ENCODE results near the gene PMS1. TPM values are rescaled to one million over a fixed set of nuclear protein-coding genes. Genes with fewer than 3 reads are reported as not detected.

The PMS1 gene
- total and polyA plus RNA-seq, 4 donors = 28.9 to 61.0 (median 30.9) TPM

- Histone ChIP-seq H3K27me3 (ENCODE audit: control insufficient read depth, insufficient read depth, low read length) (no peaks in the 10 kb centered on the region), H3K36me3 (ENCODE audit: control insufficient read depth, insufficient read depth, low read length) (peaks cover 10% of the 10 kb centered on the region), H3K9me3 (ENCODE audit: control insufficient read depth, insufficient read depth, low read length) (no peaks in the 10 kb centered on the region), H3K27ac (ENCODE audit: low read depth, low read length) (no peak overlapping the region), H3K4me3 (ENCODE audit: low read depth, low read length) (no peak overlapping the region), H3K4me1 (ENCODE audit: control insufficient read depth, insufficient read depth, low read length) (no peaks in the 10 kb centered on the region)
- no CpG with 5 or more reads among the region's 3 CpGs for WGBS (ENCODE audit: insufficient coverage)
- DNase-seq (ENCODE audit: low read depth in 4 of 6, low spot score in 6 of 6) = no peak
Measured at GRCh38 chr2:189854940-189855339, 70.7 kb downstream of the PMS1 start.

- Histone ChIP-seq H3K9me3 (ENCODE audit: control insufficient read depth, insufficient read depth, low read length) (no peaks in the 10 kb centered on the region), H3K27me3 (ENCODE audit: control insufficient read depth, insufficient read depth, low read length) (no peaks in the 10 kb centered on the region), H3K27ac (ENCODE audit: low read depth, low read length) (no peak overlapping the region), H3K36me3 (ENCODE audit: control insufficient read depth, insufficient read depth, low read length) (peaks cover 6% of the 10 kb centered on the region), H3K4me1 (ENCODE audit: control insufficient read depth, insufficient read depth, low read length) (no peaks in the 10 kb centered on the region), H3K4me3 (ENCODE audit: low read depth, low read length) (no peak overlapping the region)
- WGBS (ENCODE audit: insufficient coverage) = no CpG with 5 or more reads among the region's 1 CpG
- DNase-seq (ENCODE audit: low read depth in 4 of 6, low spot score in 6 of 6) = no peak
Measured at GRCh38 chr2:189858291-189858690, 74.0 kb downstream of the PMS1 start.

- H3K27ac ChIP-seq (ENCODE audit: low read depth, low read length) = no peak overlapping the region
- no peaks in the 10 kb centered on the region for H3K27me3 ChIP-seq (ENCODE audit: control insufficient read depth, insufficient read depth, low read length)
- DNase-seq (ENCODE audit: low read depth in 4 of 6, low spot score in 6 of 6) = no peak
- H3K4me3 ChIP-seq (ENCODE audit: low read depth, low read length) = no peak overlapping the region
- no peaks in the 10 kb centered on the region for H3K4me1 ChIP-seq (ENCODE audit: control insufficient read depth, insufficient read depth, low read length)
- H3K36me3 ChIP-seq (ENCODE audit: control insufficient read depth, insufficient read depth, low read length) = peaks cover 2% of the 10 kb centered on the region
- no peaks in the 10 kb centered on the region for H3K9me3 ChIP-seq (ENCODE audit: control insufficient read depth, insufficient read depth, low read length)
Measured at GRCh38 chr2:189860161-189860560, 75.9 kb downstream of the PMS1 start.

GRCh38 chr2:189862751-189863150, 78.5 kb downstream of the PMS1 start:
- Histone ChIP-seq H3K4me3 (ENCODE audit: low read depth, low read length) (no peak overlapping the region), H3K36me3 (ENCODE audit: control insufficient read depth, insufficient read depth, low read length) (no peaks in the 10 kb centered on the region), H3K27me3 (ENCODE audit: control insufficient read depth, insufficient read depth, low read length) (no peaks in the 10 kb centered on the region)

GRCh38 chr2:189865826-189866225, 81.6 kb downstream of the PMS1 start:
- WGBS (ENCODE audit: insufficient coverage) = no CpG with 5 or more reads among the region's 1 CpG
- H3K4me1 ChIP-seq (ENCODE audit: control insufficient read depth, insufficient read depth, low read length) = no peaks in the 10 kb centered on the region
- H3K9me3 ChIP-seq (ENCODE audit: control insufficient read depth, insufficient read depth, low read length) = no peaks in the 10 kb centered on the region
- no peaks in the 10 kb centered on the region for H3K27me3 ChIP-seq (ENCODE audit: control insufficient read depth, insufficient read depth, low read length)
- no peak overlapping the region for H3K4me3 ChIP-seq (ENCODE audit: low read depth, low read length)
- no peak overlapping the region for H3K27ac ChIP-seq (ENCODE audit: low read depth, low read length)
- no peak for DNase-seq (ENCODE audit: low read depth in 4 of 6, low spot score in 6 of 6)
- H3K36me3 ChIP-seq (ENCODE audit: control insufficient read depth, insufficient read depth, low read length) = no peaks in the 10 kb centered on the region

More at GRCh38 chr2:189862751-189863150, 78.5 kb downstream of the PMS1 start:
- no peaks in the 10 kb centered on the region for H3K9me3 ChIP-seq (ENCODE audit: control insufficient read depth, insufficient read depth, low read length)
- 71% methylated on average over 1 of the region's 1 CpG for WGBS (ENCODE audit: insufficient coverage)
- no peaks in the 10 kb centered on the region for H3K4me1 ChIP-seq (ENCODE audit: control insufficient read depth, insufficient read depth, low read length)
- H3K27ac ChIP-seq (ENCODE audit: low read depth, low read length) = no peak overlapping the region
- DNase-seq (ENCODE audit: low read depth in 4 of 6, low spot score in 6 of 6) = no peak

- Histone ChIP-seq H3K36me3 (ENCODE audit: control insufficient read depth, insufficient read depth, low read length) (no peaks in the 10 kb centered on the region), H3K27me3 (ENCODE audit: control insufficient read depth, insufficient read depth, low read length) (no peaks in the 10 kb centered on the region), H3K9me3 (ENCODE audit: control insufficient read depth, insufficient read depth, low read length) (no peaks in the 10 kb centered on the region), H3K27ac (ENCODE audit: low read depth, low read length) (no peak overlapping the region), H3K4me3 (ENCODE audit: low read depth, low read length) (no peak overlapping the region), H3K4me1 (ENCODE audit: control insufficient read depth, insufficient read depth, low read length) (no peaks in the 10 kb centered on the region)
- WGBS (ENCODE audit: insufficient coverage) = no CpG with 5 or more reads among the region's 1 CpG
- DNase-seq (ENCODE audit: low read depth in 4 of 6, low spot score in 6 of 6) = no peak
Measured at GRCh38 chr2:189866296-189866695, 82.0 kb downstream of the PMS1 start.

- no peak overlapping the region for H3K27ac ChIP-seq (ENCODE audit: low read depth, low read length)
- no peak for DNase-seq (ENCODE audit: low read depth in 4 of 6, low spot score in 6 of 6)
- H3K9me3 ChIP-seq (ENCODE audit: control insufficient read depth, insufficient read depth, low read length) = no peaks in the 10 kb centered on the region
- H3K4me1 ChIP-seq (ENCODE audit: control insufficient read depth, insufficient read depth, low read length) = no peaks in the 10 kb centered on the region
- H3K36me3 ChIP-seq (ENCODE audit: control insufficient read depth, insufficient read depth, low read length) = peaks cover 4% of the 10 kb centered on the region
- no peaks in the 10 kb centered on the region for H3K27me3 ChIP-seq (ENCODE audit: control insufficient read depth, insufficient read depth, low read length)
- H3K4me3 ChIP-seq (ENCODE audit: low read depth, low read length) = no peak overlapping the region
Measured at GRCh38 chr2:189868896-189869295, 84.6 kb downstream of the PMS1 start.

- no peak for DNase-seq (ENCODE audit: low read depth in 4 of 6, low spot score in 6 of 6)
- no CpG with 5 or more reads among the region's 5 CpGs for WGBS (ENCODE audit: insufficient coverage)
- Histone ChIP-seq H3K4me1 (ENCODE audit: control insufficient read depth, insufficient read depth, low read length) (no peaks in the 10 kb centered on the region), H3K4me3 (ENCODE audit: low read depth, low read length) (no peak overlapping the region), H3K36me3 (ENCODE audit: control insufficient read depth, insufficient read depth, low read length) (peaks cover 4% of the 10 kb centered on the region), H3K27me3 (ENCODE audit: control insufficient read depth, insufficient read depth, low read length) (no peaks in the 10 kb centered on the region), H3K27ac (ENCODE audit: low read depth, low read length) (no peak overlapping the region), H3K9me3 (ENCODE audit: control insufficient read depth, insufficient read depth, low read length) (no peaks in the 10 kb centered on the region)
Measured at GRCh38 chr2:189870381-189871085, 86.3 kb downstream of the PMS1 start.

GRCh38 chr2:189873696-189874095, 89.4 kb downstream of the PMS1 start:
- Histone ChIP-seq H3K4me1 (ENCODE audit: control insufficient read depth, insufficient read depth, low read length) (no peaks in the 10 kb centered on the region), H3K4me3 (ENCODE audit: low read depth, low read length) (no peak overlapping the region), H3K27me3 (ENCODE audit: control insufficient read depth, insufficient read depth, low read length) (no peaks in the 10 kb centered on the region), H3K36me3 (ENCODE audit: control insufficient read depth, insufficient read depth, low read length) (peaks cover 4% of the 10 kb centered on the region), H3K27ac (ENCODE audit: low read depth, low read length) (no peak overlapping the region), H3K9me3 (ENCODE audit: control insufficient read depth, insufficient read depth, low read length) (no peaks in the 10 kb centered on the region)
- DNase-seq (ENCODE audit: low read depth in 4 of 6, low spot score in 6 of 6) = no peak
- WGBS (ENCODE audit: insufficient coverage) = 93% methylated on average over 3 of the region's 8 CpGs

GRCh38 chr2:189874586-189875320, 90.5 kb downstream of the PMS1 start:
- 86% methylated on average over 4 of the region's 4 CpGs for WGBS (ENCODE audit: insufficient coverage)
- no peaks in the 10 kb centered on the region for H3K9me3 ChIP-seq (ENCODE audit: control insufficient read depth, insufficient read depth, low read length)

More at GRCh38 chr2:189874586-189875320, 90.5 kb downstream of the PMS1 start:
- H3K36me3 ChIP-seq (ENCODE audit: control insufficient read depth, insufficient read depth, low read length) = peaks cover 7% of the 10 kb centered on the region
- no peak overlapping the region for H3K4me3 ChIP-seq (ENCODE audit: low read depth, low read length)
- H3K4me1 ChIP-seq (ENCODE audit: control insufficient read depth, insufficient read depth, low read length) = no peaks in the 10 kb centered on the region
- H3K27ac ChIP-seq (ENCODE audit: low read depth, low read length) = no peak overlapping the region
- no peaks in the 10 kb centered on the region for H3K27me3 ChIP-seq (ENCODE audit: control insufficient read depth, insufficient read depth, low read length)
- no peak for DNase-seq (ENCODE audit: low read depth in 4 of 6, low spot score in 6 of 6)

Data from spinal cord (tissue), 10 donors.